Fibroblast of the aortic adventitia (primary cell): Measurements from ENCODE around the gene ROBO2. TPM values are rescaled to one million over a fixed set of nuclear protein-coding genes. Genes with fewer than 3 reads are reported as not detected.

Source experiments
- DNase-seq: peaks from one replicate; pipeline ENCODE4 v3.0.0-alpha.2; 2010; ENCODE audit warnings: low read depth
- H3K4me3 ChIP-seq: 2 replicates; pipeline ENCODE4 v1.5.1; 2011; ENCODE audit warnings: low read depth, mild to moderate bottlenecking, control low read depth, low read length, moderate library complexity
- small RNA-seq: library from RNA; depleted of rRNA; stranded (forward); fragments of <200 nt; gene quantifications from one replicate; pipeline ENCODE3, GENCODE V24; 2012
- total RNA-seq: library from RNA; depleted of rRNA; stranded (reverse); fragments of >200 nt; gene quantifications from 2 replicates; pipeline ENCODE4 v1.2.3, GENCODE V29; 2012; ENCODE audit warnings: low replicate concordance
- TF ChIP-seq, protein P1 (sequence below): IDR thresholded peaks from 2 replicates; pipeline ENCODE4 v1.5.1; 2011; ENCODE audit warnings: mild to moderate bottlenecking, low read length, control low read depth, inconsistent platforms; ENCODE audit not compliant: insufficient read depth

ROBO2 gene
- total RNA-seq, 1 donor: 1.2 TPM

DNA sequence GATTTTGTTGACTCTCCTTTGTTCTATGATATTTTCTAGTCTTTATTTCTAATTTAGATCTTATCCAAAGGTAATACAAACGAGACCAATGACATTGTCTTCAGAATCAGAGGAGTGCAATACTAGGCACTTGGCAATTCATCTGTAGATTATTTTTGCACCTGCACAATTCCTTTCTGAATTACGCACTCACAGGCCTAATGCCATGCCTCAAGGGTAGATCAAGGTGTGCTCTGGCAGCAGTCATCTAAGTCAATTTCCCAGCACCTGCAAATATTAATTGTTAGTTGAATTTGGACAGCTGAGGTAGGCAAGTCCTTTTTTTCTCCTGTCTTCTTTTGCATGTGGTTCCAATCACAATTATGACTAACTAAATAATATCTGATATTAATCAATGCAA lies 653.2 kb downstream of the ROBO2 start:
- DNase-seq: no peak
- no peak overlapping the region for H3K4me3 ChIP-seq
- TF ChIP-seq, protein P1, sequence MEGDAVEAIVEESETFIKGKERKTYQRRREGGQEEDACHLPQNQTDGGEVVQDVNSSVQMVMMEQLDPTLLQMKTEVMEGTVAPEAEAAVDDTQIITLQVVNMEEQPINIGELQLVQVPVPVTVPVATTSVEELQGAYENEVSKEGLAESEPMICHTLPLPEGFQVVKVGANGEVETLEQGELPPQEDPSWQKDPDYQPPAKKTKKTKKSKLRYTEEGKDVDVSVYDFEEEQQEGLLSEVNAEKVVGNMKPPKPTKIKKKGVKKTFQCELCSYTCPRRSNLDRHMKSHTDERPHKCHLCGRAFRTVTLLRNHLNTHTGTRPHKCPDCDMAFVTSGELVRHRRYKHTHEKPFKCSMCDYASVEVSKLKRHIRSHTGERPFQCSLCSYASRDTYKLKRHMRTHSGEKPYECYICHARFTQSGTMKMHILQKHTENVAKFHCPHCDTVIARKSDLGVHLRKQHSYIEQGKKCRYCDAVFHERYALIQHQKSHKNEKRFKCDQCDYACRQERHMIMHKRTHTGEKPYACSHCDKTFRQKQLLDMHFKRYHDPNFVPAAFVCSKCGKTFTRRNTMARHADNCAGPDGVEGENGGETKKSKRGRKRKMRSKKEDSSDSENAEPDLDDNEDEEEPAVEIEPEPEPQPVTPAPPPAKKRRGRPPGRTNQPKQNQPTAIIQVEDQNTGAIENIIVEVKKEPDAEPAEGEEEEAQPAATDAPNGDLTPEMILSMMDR: no peak

DNA sequence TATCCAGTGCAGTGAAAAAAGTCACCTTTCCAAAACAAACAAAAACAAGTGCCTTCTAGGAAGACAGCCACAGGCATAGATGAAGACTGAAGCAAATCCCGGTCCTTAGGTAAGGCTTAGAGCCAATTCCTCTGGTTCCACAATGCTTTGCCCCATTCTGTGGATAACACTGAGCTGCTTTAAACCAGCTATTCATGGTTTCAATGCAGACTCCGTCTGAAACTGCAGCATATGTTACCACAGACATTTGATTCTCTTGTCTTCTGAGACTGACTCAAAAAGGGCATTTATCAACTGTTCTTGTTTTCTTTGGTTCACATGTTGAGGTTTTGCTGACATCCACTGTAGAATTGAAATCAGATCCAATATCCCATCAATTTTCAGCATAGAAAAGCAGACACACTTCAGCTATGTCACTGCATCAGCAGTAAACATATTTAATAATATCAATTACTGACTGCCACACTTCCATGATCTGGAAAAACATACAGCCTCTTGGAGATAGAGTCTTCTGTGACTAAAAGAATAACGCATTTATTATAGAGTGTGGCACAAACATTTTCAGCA lies 659.3 kb downstream of the ROBO2 start:
- DNase-seq: no peak
- TF ChIP-seq, protein P1: no peak

More for the DNA sequence above, 659.3 kb downstream of the ROBO2 start:
- H3K4me3 ChIP-seq: no peak overlapping the region

Small RNA genes lying within 50 kb of the gene (small RNA-seq; reads per million reads assigned to genes)
- not detected for gene RNU6-386P
